RWPE1 (cell line): Measurements from ENCODE around the gene MSL2.
"Not testable (repeated sequence)": the region's sequence is repeated elsewhere in the genome, so short reads cannot be mapped to it uniquely, and the experiment has no call there.

Experiments
- CTCF ChIA-PET: fragments of 350-600 bp; sonication (Branson Sonifier 250); formaldehyde crosslinking; extraction: SDS; loops from one replicate; lab custom pipeline; 2021; lab: Yijun Ruan, JAX
- POLR2A ChIA-PET: fragments of 400-600 bp; formaldehyde crosslinking; extraction: SDS; loops from one replicate; lab custom pipeline; 2020; ENCODE audit warnings: antibody characterized with exemption; ENCODE audit not compliant: low non-redundant PET; lab: Yijun Ruan, JAX
- DNase-seq: peaks from one replicate; pipeline ENCODE4 v3.0.0; 2012; ENCODE audit warnings: low spot score
- H3K27ac ChIP-seq: fragments of 450-650 bp; 2 replicates; pipeline ENCODE4 v1.5.1; 2017
- CTCF ChIP-seq: fragments of 450-650 bp; conservative IDR thresholded peaks from 2 replicates; pipeline ENCODE4 v1.5.1; 2017; ENCODE audit warnings: low read depth, mild to moderate bottlenecking

MSL2 gene

DNA sequence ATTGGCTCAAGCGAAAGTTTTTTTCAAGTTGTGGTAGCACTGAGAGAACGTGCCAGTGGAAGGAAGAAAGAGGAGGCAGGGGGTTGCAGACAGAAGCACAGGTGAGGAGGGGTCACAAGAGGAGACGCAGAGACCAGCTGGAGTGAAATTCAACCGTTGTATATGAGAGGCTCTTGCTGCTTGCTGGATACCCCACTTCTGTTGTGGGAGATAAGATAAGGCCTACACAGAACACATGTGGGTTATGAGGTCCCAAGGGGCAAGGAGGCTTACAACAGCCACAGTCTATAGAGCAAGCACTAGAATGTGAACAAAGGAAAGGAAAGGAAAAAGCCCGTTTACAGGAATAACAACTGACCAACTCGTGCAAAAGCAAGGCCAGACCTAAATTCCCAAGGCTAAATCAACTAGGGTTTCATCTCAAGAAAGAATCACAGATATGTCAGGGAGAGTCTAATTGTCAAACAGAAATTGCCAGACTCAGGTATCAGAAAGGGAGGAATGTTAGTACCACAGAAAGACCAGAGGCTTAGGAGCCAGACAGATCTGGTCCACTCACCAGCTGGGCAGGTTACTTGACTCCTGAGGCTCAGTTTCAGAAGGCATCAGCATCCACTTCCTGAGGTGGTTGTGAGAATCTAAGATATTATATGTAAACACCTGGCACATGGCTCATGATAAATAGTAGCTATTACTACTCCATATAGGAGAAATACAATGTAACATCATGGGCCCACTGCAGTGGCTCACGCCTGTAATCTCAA is 60.9 kb downstream of the MSL2 start:
- CTCF ChIA-PET: no interaction called here
- H3K27ac ChIP-seq: no peak overlapping the region
- POLR2A ChIA-PET: no interaction called here
- TF ChIP-seq CTCF: no peak
- no peak for DNase-seq

DNA sequence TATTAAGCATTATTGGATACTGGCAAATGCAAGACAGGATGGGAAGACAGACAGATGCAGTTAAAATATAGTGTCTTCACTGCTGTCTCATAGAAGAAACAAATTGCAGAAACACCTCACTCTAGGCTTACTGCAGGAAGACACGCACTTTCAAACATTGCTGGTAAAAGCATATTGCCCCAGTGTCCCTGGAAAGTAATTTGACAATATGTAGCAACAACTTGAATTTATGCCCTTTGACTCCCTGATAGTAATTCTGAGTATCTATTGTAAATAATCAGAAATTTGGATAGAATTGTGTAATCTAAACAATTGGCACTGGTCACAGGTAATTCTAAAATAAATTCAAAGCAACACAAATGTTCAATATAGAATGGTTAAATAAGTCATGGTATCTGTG is 62.0 kb downstream of the MSL2 start:
- no peak for DNase-seq
- CTCF ChIA-PET: interaction anchor here (0.6 kb wide), 1 partner anchor 34 kb away, joined by 3 read pairs; no protein-coding TSS in a partner anchor

DNA sequence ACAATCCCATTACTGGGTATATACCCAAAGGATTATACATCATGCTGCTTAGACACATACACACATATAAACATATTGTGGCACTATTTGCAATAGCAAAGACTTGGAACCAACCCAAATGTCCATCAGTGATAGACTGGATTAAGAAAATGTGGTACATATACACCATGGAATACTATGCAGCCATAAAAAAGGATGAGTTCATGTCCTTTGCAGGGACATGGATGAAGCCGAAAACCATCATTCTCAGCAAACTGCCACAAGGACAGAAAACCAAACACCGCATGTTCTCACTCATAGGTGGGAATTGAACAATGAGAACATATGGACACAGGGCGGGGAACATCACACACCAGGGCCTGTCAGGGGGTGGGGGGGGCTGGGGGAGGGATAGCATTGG is 64.5 kb downstream of the MSL2 start:
- POLR2A ChIA-PET, DNase-seq, CTCF ChIA-PET, H3K27ac ChIP-seq: not testable (repeated sequence)

More for the DNA sequence above, 62.0 kb downstream of the MSL2 start:
- POLR2A ChIA-PET: no interaction called here
- no peak for TF ChIP-seq CTCF
- H3K27ac ChIP-seq: no peak overlapping the region

DNA sequence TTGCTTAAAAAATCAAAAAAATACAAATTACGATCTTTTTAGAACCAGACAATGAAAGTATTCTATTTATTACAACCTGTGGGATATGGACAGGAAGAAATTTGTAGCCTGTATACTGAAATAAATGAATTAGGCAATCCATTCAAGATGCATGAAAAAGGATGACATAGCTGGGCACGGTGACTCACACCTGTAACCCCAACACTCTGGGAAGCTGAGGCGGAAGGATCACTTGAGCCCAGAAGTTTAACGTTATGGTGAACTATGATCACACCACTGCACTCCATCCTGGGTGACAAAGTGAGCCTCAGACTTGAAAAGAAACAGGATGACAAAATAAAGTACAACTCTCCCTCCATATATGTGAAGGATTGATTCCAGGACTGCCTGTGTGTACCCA is 74.1 kb downstream of the MSL2 start:
- H3K27ac ChIP-seq: no peak overlapping the region
- ChIA-PET POLR2A (no interaction called here), CTCF (no interaction called here)
- TF ChIP-seq CTCF: no peak
- no peak for DNase-seq

DNA sequence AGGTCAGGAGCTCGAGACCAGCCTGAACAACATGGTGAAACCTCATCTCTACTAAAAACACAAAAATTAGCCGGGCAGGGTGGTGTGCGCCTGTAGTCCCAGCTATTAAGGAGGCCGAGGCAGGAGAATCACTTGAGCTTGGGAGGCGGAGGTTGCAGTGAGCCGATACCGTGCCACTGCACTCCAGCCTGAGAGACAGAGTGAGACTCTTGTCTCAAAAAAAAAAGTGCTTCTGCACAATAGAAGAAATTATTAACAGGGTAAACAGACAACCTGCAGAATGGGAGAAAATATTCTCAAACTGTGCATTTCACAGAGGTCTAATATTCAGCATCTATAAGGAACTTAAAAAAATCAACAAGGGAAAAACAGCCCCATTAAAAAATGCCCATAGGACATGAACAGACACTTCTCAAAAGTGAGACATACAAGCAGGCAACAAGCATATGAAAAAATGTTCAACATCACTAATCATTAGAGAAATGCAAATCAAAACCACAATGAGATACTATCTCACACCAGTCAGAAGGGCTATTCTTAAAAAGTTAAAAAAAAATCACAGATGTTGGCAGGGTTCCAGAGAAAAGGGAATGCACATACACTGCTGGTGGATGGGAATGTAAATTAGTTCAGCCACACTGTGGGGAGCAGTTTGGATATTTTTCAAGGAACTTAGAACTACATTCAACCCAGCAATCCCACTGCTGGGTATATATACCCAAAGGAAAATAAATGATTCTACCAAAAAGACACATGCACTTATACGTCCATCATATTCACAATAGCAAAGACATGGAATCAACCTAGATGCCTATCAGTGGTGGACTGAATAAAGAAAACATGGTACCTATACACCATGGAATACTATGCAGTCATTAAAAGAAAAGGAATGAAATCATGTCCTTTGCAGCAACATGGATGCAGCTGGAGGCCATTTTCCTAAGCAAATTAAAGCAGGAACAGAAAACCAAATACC is 75.5 kb downstream of the MSL2 start:
- ChIA-PET CTCF (no interaction called here), POLR2A (no interaction called here)
- no peak for DNase-seq
- no peak overlapping the region for H3K27ac ChIP-seq
- no peak for TF ChIP-seq CTCF

DNA sequence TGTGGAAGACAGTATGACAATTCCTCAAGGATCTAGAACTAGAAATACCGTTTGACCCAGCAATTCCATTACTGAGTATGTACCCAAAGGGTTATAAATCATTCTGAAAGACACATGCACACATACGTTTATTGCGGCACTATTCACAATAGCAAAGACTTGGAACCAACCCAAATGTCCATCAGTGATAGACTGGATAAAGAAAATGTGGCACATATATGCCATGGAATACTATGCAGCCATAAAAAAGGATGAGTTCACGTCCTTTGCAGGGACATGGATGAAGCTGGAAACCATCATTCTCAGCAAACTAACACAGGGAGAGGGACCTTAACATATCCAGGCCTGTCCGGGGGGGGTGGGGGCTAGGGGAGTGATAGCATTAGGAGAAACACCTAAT is 76.4 kb downstream of the MSL2 start:
- DNase-seq, POLR2A ChIA-PET, H3K27ac ChIP-seq, CTCF ChIA-PET: not testable (repeated sequence)

GRCh38 chr3:136119332-136119731 is 76.8 kb downstream of the MSL2 start:
- CTCF ChIA-PET, POLR2A ChIA-PET, DNase-seq, H3K27ac ChIP-seq: not testable (repeated sequence)

DNA sequence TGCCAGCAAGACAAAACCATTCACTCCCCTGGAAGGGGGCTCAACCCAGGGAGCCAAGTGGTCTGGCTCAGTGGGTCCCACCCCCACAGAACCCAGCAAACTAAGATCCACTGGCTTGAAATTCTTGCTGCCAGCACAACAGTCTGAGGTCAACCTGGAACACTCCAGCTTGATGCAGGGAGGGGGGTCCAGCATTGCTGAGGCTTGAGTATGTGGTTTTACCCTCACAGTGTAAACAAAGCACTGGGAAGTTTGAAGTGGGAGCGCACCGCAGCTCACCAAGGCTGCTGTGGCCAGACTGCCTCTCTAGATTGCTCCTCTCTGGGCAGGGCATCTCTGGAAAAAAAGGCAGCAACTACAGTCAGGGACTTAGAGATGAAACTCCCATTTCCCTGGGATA is 81.7 kb downstream of the MSL2 start:
- CTCF ChIA-PET: interaction anchor here (0.7 kb wide), 1 partner anchor 35 kb away, joined by 6 read pairs; no protein-coding TSS in a partner anchor
- DNase-seq: no peak
- H3K27ac ChIP-seq: no peak overlapping the region
- TF ChIP-seq CTCF: no peak
- POLR2A ChIA-PET: no interaction called here
